Nucleus accumbens (tissue), 56 donors: ENCODE results near the gene KRTAP23-1.

Experiments used
- DNase-seq, 56 donors: peaks; one replicate each; lab custom pipeline; 2025; lab: John Stamatoyannopoulos, UW

The KRTAP23-1 gene

DNA sequence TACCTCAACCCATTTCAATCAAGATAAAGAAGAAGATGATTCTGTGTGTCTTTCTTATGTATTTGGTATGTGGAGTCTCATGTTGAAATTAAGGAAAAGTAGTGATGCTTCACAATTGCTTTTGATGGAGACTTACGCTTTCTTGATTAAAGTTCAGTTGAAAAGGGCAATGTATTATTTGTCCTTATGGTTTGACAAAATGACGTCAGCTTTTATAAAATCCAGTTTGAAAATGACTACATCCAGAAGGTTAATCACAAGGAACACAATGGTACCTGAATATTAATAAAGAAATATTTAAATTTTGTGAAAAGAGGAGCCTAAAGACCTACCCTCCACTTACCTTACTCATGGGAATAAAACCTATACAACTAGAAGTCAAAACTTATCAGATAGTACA is 32.7 kb downstream of the KRTAP23-1 start:
- DNase-seq = no peak

DNA sequence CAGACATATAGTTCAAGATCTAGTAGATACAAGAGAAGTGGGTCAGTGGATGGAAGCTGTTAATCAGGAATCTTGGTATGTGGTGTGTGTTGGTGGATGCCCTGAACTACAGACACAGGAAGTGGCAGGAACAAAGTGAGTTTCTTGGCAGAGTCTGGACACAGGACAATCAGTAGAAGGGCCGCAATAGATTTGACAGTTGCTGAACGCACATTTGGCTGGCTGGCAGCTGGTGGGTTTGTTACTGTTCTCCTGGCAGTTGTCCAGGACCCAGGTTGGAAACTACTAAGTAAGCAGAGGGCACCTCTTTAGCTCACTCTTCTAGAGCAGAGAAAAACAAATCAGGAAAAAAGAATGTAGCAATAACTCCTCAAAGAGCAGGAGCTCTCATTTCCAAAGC is 41.5 kb downstream of the KRTAP23-1 start:
- DNase-seq = no peak

DNA sequence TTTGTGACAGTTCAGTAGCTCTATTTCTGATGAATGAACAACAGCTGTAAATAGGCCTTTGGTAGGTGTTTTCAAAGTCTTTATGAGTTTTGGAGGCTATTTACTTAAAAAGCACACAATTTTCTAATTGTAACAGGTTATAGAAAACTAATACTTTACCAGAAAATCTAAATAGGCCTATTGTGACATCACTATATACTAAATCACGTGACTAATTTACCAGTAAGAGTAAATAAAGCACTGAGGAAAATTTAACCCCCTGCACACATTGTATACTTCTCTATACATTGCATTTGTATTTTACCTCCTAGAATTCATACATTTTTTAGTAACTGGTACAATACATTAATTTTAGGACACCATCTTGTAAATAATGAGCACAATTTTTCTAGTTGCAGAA is 43.3 kb downstream of the KRTAP23-1 start:
- DNase-seq = no peak
